GM10266 (cell line): ENCODE results near the gene EFS.

Experiments
- DNase-seq: peaks from one replicate; pipeline ENCODE4 v3.0.0; 2012; ENCODE audit errors: extremely low spot score
- TF ChIP-seq, protein P1 (sequence below): IDR thresholded peaks from 2 replicates; pipeline ENCODE4 v1.5.1; 2012; ENCODE audit warnings: mild to moderate bottlenecking, low read depth; ENCODE audit not compliant: control insufficient read depth, insufficient read depth; ENCODE audit errors: missing control alignments

Gene EFS

DNA sequence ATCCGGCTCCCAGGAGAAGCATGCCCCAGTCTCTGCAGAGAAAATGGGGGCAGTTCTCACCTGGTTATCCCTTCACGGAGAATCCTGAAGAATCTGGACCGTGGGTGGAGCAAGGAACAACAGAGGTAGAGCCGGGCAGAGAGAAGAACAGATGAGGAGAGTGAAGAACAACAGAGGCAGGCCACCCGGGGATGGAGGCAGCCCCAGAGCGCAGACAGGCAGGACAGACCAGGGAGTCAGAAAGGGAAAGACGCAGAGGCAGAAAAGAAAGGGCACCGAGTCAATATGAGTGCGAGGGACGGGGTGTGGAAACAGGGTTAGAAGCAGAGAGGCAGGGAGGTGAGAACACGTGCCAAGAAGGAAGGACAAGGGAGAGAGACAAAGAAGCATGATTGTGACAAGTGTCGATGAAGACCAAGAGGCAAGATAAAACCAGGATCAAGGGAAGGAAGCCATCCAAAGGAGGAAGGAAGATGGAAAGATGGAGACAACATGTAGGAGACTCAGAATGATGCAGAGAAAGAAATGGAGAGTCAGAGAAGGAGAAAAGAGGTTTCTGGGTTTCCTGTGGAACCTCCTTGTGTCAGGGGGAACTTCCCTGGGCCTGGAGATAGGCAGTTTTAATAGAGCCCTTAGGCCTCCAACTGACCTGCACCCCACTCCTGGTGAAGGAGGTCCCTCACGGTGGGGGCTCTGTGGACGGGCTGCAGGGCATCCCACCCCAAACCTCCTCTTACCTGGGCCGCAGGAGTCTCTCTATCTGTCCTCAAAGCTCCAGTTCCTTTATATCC is 42.7 kb upstream of the EFS start, which contains the start of gene MYH6:
TSS of gene MYH6 (minus strand) at position 758 of the 791 bp plus-strand sequence. CDS start 1,050 bp downstream, outside the sequence.
- TF ChIP-seq, protein P1, sequence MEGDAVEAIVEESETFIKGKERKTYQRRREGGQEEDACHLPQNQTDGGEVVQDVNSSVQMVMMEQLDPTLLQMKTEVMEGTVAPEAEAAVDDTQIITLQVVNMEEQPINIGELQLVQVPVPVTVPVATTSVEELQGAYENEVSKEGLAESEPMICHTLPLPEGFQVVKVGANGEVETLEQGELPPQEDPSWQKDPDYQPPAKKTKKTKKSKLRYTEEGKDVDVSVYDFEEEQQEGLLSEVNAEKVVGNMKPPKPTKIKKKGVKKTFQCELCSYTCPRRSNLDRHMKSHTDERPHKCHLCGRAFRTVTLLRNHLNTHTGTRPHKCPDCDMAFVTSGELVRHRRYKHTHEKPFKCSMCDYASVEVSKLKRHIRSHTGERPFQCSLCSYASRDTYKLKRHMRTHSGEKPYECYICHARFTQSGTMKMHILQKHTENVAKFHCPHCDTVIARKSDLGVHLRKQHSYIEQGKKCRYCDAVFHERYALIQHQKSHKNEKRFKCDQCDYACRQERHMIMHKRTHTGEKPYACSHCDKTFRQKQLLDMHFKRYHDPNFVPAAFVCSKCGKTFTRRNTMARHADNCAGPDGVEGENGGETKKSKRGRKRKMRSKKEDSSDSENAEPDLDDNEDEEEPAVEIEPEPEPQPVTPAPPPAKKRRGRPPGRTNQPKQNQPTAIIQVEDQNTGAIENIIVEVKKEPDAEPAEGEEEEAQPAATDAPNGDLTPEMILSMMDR, result no peak
- DNase-seq, result no peak

DNA sequence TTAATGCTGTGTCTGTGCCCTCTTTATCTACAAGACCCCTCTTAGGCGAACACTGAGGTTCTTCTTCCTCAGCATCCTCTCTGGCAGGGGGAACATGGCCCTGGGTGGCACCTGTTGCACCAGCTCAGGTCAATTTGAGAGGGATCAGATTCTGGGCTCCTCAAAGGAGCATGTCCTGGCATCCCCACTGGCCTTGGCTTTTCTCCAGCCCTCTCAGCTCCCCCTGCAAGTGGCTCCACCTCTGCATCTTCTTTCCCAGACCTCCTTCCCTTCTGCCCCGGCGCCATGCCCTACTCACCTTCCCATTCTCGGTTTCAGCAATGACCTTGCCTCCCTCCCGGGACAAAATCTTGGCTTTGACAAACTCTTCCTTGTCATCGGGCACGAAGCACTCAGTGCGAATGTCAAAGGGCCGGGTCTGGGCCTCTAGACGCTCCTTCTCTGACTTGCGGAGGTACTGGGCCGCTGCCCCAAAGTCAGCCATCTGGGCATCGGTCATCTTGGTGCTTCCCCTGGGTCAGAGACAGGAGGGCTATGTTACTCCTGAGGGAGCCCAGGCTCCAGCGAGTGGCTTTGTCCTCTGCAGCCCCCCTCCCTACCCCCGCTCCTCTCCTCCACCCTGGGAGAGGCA is 41.9 kb upstream of the EFS start:
- TF ChIP-seq, protein P1, result no peak

DNA sequence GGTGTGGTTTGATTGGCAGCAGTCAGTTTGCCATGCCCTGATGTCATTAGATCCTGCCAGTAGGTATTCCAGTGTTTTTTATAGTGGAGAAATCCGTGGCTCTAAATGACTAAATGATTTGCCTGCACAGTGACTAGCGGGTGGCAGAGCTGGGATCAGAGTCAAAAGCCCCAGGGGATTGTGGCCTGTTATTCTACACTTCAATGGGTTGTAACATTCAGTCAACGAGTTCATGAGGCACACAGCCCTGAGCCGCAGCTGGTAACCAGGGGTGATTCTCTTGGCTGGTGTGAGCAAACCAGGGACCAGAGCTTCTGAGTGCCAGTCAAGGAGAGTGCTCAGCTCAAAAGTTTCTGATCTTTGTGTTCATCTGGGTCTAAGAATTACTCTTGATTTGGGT is 41.3 kb upstream of the EFS start:
- DNase-seq, result no peak
- TF ChIP-seq, protein P1, result no peak

More for the DNA sequence above, 41.9 kb upstream of the EFS start:
- no peak for DNase-seq

DNA sequence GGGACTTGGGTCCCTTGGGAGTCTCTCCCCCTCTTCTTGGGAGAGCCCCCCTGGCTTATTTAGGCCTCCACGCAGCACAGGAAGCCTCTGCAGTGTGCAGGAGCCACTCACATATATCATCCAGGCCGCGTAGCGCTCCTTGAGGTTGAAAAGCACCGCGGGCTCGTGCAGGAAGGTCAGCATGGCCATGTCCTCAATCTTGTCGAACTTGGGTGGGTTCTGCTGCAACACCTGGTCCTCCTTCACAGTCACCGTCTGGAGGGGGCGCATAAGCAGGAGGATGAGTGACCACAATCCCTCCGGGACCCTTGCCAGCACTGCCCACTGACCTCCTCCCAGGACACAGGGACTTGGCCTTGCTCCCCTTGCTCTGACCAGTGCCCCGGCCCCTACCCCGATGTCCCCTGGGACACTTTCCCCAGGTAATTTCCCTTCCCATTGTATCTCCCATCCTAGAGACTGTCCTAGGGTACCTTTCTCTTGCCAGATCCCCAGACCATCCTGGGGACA is 40.6 kb upstream of the EFS start:
- TF ChIP-seq, protein P1, result no peak
- no peak for DNase-seq

DNA sequence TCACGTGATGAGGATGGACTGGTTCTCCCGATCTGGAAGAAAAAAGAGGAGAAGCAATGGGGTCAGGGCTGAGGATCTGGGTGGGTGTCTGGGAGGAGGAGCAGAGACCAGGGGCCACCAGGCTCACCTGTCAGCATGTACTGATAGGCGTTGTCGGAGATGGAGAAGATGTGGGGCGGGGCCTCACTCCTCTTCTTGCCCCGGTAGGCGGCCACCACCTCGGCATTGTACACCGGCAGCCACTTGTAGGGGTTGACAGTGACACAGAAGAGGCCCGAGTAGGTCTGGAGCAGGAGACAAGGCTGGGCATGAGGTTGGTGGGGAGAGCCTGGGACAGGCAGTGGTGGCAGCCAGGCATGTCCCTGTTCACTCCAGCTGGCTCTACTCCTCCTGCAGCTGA is 40.1 kb upstream of the EFS start:
- DNase-seq, result no peak
- TF ChIP-seq, protein P1, result no peak

DNA sequence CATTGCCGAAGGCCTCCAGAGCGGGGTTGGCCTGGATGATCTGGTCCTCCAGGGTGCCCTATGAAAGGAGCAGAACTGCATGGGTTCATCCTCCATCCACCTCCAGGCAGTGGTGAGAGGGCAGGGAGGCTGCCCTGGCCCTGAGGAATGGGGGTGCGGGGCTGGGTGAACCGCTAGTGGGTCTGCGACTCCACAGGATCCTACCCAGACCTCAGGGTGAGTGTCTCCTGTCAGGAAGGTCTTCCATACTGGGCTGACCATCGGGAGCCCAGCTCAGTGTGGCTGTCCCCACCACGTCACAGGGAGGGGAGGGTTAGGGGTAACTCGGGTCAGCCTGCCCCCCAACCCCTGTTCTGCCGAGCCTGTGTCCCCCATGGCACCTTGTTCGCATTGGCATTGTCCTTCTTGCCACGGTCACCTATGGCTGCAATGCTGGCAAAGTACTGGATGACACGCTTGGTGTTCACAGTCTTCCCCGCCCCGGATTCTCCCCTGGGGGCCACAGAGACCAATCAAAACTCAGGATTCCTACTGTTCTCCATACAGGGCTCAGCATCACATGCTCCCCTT is 39.4 kb upstream of the EFS start:
- TF ChIP-seq, protein P1, result no peak
- no peak for DNase-seq

DNA sequence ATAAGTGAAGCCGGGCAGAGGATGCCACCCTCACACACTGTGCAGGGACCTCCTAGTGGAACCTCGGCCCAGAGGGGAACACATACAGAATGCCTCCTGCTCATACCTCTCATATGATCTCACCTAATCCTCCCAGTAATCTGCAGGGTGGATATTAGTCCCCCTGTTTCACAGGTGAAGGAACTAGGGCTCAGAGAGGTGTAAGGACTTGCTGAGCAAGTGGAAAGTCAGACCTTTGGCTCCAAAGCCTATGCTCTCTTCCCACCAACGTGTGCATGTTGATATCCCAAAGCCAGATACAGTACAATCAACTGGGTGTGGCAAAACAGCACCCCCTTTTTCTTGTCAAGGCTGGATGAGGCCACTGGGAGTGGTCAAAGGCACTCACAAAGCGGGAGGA is 38.9 kb upstream of the EFS start:
- TF ChIP-seq, protein P1, result no peak
- DNase-seq, result no peak
